ENCODE data around the gene ERF. TPM values are rescaled to one million over a fixed set of nuclear protein-coding genes. Genes with fewer than 3 reads are reported as not detected.

Gene ERF
- total and polyA plus RNA-seq, 10 of the 15 experiments (the other 5 are each of a cell fraction or from before 2014, with no cell fraction given): 0.02 to 51.8 (median 14.4) TPM

DNA sequence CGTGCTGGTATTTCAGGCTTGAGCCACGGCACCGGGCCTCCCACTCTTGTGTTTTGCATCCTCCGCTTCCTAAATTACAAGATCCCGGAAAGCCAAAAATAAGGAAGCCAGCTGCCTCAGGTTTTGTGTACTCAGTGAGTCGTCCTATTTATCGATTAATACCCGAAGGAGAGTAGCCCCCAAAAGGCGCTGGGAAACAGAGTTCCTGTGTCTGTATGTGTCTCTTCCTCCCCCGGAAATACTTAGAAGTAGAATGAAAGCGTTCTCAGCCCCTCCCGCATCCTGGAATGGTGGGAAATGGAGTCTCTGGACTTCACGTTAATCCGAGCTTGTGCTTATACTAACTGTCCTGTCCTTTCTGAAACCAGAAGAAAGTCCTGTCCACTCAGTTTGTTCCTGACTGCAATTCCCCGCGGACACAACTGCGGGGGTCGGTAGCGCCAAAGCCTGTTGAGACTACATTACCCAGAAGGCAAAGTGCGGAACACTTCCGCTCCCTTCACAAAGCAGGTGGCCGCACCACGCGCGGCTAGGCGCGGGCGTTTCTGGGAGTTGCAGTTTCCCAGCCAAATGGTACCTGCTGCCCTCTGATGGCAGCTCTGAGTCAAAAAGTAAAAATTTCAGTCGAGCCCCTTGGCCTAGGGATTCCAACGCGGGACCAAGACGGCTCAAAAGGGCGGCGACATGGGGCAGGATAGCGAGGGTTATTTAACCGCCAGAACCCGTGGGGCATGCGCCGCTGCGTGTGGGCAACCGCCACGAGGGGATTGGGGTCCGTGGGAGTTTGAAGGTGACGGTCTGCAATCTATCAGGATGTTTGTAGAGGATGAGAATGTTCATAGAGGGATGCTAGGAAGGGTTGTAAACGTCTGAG, 10.3 kb downstream of the ERF start (continued):
- TF ChIP-seq, protein P1, sequence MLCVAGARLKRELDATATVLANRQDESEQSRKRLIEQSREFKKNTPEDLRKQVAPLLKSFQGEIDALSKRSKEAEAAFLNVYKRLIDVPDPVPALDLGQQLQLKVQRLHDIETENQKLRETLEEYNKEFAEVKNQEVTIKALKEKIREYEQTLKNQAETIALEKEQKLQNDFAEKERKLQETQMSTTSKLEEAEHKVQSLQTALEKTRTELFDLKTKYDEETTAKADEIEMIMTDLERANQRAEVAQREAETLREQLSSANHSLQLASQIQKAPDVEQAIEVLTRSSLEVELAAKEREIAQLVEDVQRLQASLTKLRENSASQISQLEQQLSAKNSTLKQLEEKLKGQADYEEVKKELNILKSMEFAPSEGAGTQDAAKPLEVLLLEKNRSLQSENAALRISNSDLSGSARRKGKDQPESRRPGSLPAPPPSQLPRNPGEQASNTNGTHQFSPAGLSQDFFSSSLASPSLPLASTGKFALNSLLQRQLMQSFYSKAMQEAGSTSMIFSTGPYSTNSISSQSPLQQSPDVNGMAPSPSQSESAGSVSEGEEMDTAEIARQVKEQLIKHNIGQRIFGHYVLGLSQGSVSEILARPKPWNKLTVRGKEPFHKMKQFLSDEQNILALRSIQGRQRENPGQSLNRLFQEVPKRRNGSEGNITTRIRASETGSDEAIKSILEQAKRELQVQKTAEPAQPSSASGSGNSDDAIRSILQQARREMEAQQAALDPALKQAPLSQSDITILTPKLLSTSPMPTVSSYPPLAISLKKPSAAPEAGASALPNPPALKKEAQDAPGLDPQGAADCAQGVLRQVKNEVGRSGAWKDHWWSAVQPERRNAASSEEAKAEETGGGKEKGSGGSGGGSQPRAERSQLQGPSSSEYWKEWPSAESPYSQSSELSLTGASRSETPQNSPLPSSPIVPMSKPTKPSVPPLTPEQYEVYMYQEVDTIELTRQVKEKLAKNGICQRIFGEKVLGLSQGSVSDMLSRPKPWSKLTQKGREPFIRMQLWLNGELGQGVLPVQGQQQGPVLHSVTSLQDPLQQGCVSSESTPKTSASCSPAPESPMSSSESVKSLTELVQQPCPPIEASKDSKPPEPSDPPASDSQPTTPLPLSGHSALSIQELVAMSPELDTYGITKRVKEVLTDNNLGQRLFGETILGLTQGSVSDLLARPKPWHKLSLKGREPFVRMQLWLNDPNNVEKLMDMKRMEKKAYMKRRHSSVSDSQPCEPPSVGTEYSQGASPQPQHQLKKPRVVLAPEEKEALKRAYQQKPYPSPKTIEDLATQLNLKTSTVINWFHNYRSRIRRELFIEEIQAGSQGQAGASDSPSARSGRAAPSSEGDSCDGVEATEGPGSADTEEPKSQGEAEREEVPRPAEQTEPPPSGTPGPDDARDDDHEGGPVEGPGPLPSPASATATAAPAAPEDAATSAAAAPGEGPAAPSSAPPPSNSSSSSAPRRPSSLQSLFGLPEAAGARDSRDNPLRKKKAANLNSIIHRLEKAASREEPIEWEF (IDR thresholded peaks at IDR 0.05; ENCODE audit: insufficient replicate concordance, low read depth, low read length): no peak
- TF ChIP-seq MTA2 (IDR thresholded peaks at IDR 0.05; ENCODE audit: low read depth): peak; percentile 77
- no peak for TF ChIP-seq WRNIP1 (IDR thresholded peaks at IDR 0.05; ENCODE audit: borderline replicate concordance, low read depth, low read length)
- no peak for TF ChIP-seq SIN3A (IDR thresholded peaks at IDR 0.05; ENCODE audit: low read depth, low read length)
- TF ChIP-seq CHD1 (IDR thresholded peaks at IDR 0.05; ENCODE audit: low read depth, low read length): no peak
- TF ChIP-seq, protein P2, sequence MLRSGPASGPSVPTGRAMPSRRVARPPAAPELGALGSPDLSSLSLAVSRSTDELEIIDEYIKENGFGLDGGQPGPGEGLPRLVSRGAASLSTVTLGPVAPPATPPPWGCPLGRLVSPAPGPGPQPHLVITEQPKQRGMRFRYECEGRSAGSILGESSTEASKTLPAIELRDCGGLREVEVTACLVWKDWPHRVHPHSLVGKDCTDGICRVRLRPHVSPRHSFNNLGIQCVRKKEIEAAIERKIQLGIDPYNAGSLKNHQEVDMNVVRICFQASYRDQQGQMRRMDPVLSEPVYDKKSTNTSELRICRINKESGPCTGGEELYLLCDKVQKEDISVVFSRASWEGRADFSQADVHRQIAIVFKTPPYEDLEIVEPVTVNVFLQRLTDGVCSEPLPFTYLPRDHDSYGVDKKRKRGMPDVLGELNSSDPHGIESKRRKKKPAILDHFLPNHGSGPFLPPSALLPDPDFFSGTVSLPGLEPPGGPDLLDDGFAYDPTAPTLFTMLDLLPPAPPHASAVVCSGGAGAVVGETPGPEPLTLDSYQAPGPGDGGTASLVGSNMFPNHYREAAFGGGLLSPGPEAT (IDR thresholded peaks at IDR 0.05; ENCODE audit: low read depth): peak; percentile 65
- no peak for TF ChIP-seq HDAC6 (IDR thresholded peaks at IDR 0.05; ENCODE audit: unreplicated experiment)
- TF ChIP-seq, protein P3, sequence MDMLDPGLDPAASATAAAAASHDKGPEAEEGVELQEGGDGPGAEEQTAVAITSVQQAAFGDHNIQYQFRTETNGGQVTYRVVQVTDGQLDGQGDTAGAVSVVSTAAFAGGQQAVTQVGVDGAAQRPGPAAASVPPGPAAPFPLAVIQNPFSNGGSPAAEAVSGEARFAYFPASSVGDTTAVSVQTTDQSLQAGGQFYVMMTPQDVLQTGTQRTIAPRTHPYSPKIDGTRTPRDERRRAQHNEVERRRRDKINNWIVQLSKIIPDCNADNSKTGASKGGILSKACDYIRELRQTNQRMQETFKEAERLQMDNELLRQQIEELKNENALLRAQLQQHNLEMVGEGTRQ (IDR thresholded peaks at IDR 0.05; ENCODE audit: borderline replicate concordance, low read depth, low read length): peak; percentile 81
- TF ChIP-seq ETV6 (conservative IDR thresholded peaks at IDR 0.05 in 1 of 2, IDR thresholded peaks at IDR 0.05 in 1 of 2; ENCODE audit: borderline replicate concordance in 1 of 2, low read depth in 1 of 2): no peak
- no peak for TF ChIP-seq PAX8 (IDR thresholded peaks at IDR 0.05)
- TF ChIP-seq IRF4 (IDR thresholded peaks at IDR 0.05; ENCODE audit: low read depth, low read length): peak; percentile 57; the same call in 1 of the 2 replicates
- no peak for TF ChIP-seq RBBP5 (conservative IDR thresholded peaks at IDR 0.05)
- TF ChIP-seq CHD4 (IDR thresholded peaks at IDR 0.05): no peak
- no peak for TF ChIP-seq DPF2 (IDR thresholded peaks at IDR 0.05)
- TF ChIP-seq MYB (IDR thresholded peaks at IDR 0.05; ENCODE audit: borderline replicate concordance, low read depth, low read length): no peak
- no peak for TF ChIP-seq TAF1 (IDR thresholded peaks at IDR 0.05; ENCODE audit: borderline replicate concordance, low read depth, low read length)
- TF ChIP-seq, protein P4, sequence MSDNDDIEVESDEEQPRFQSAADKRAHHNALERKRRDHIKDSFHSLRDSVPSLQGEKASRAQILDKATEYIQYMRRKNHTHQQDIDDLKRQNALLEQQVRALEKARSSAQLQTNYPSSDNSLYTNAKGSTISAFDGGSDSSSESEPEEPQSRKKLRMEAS (IDR thresholded peaks at IDR 0.05; ENCODE audit: low read depth, low read length): peak; percentile 81; the same call in 1 of the 2 replicates
- TF ChIP-seq, protein P5, sequence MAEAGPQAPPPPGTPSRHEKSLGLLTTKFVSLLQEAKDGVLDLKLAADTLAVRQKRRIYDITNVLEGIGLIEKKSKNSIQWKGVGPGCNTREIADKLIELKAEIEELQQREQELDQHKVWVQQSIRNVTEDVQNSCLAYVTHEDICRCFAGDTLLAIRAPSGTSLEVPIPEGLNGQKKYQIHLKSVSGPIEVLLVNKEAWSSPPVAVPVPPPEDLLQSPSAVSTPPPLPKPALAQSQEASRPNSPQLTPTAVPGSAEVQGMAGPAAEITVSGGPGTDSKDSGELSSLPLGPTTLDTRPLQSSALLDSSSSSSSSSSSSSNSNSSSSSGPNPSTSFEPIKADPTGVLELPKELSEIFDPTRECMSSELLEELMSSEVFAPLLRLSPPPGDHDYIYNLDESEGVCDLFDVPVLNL (IDR thresholded peaks at IDR 0.05; ENCODE audit: low read depth, low read length): no peak
- no peak for TF ChIP-seq SUPT20H (IDR thresholded peaks at IDR 0.05; ENCODE audit: borderline replicate concordance, control insufficient read depth, low read depth, low read length)
